Measurements from ENCODE around the gene CCDC57.
"Not testable (repeated sequence)": the region's sequence is repeated elsewhere in the genome, so short reads cannot be mapped to it uniquely, and the experiment has no call there.

CCDC57 gene

GRCh38 chr17:82179946-82180475, 32.6 kb downstream of the CCDC57 start:
- no peak for DNase-seq (ENCODE audit: low read depth in 2 of 3, low spot score in 2 of 3)

GRCh38 chr17:82179412-82179811, 33.2 kb downstream of the CCDC57 start:
- DNase-seq (ENCODE audit: low read depth in 2 of 3, low spot score in 2 of 3), result no peak

- DNase-seq (ENCODE audit: low read depth in 2 of 3, low spot score in 2 of 3), result no peak
Measured at GRCh38 chr17:82178499-82179261, 34.0 kb downstream of the CCDC57 start.

- DNase-seq (ENCODE audit: low read depth in 2 of 3, low spot score in 2 of 3), result no peak
Measured at GRCh38 chr17:82177761-82178498, 34.7 kb downstream of the CCDC57 start.

- DNase-seq (ENCODE audit: low read depth in 2 of 3, low spot score in 2 of 3), result no peak
Measured at GRCh38 chr17:82177276-82177675, 35.4 kb downstream of the CCDC57 start.

GRCh38 chr17:82175951-82176350, 36.7 kb downstream of the CCDC57 start:
- DNase-seq (ENCODE audit: low read depth in 2 of 3, low spot score in 2 of 3), result no peak

- DNase-seq (ENCODE audit: low read depth in 2 of 3, low spot score in 2 of 3), result no peak
Measured at GRCh38 chr17:82175201-82175600, 37.4 kb downstream of the CCDC57 start.

GRCh38 chr17:82174042-82174857, 38.4 kb downstream of the CCDC57 start:
- not testable (repeated sequence) for DNase-seq (ENCODE audit: low read depth in 2 of 3, low spot score in 2 of 3)

- no peak for DNase-seq (ENCODE audit: low read depth in 2 of 3, low spot score in 2 of 3)
Measured at GRCh38 chr17:82173351-82174041, 39.1 kb downstream of the CCDC57 start.

GRCh38 chr17:82172486-82173160, 40.0 kb downstream of the CCDC57 start:
- DNase-seq (ENCODE audit: low read depth in 2 of 3, low spot score in 2 of 3), result no peak

GRCh38 chr17:82171750-82172375, 40.8 kb downstream of the CCDC57 start:
- DNase-seq (ENCODE audit: low read depth in 2 of 3, low spot score in 2 of 3), result no peak

- DNase-seq (ENCODE audit: low read depth in 2 of 3, low spot score in 2 of 3), result no peak
Measured at GRCh38 chr17:82170412-82170961, 42.2 kb downstream of the CCDC57 start.

- DNase-seq (ENCODE audit: low read depth in 2 of 3, low spot score in 2 of 3), result no peak
Measured at GRCh38 chr17:82168568-82168967, 44.1 kb downstream of the CCDC57 start.

GRCh38 chr17:82167028-82167427, 45.6 kb downstream of the CCDC57 start:
- DNase-seq (ENCODE audit: low read depth in 2 of 3, low spot score in 2 of 3), result no peak

GRCh38 chr17:82164853-82165252, 47.8 kb downstream of the CCDC57 start:
- DNase-seq (ENCODE audit: low read depth in 2 of 3, low spot score in 2 of 3), result no peak

- DNase-seq (ENCODE audit: low read depth in 2 of 3, low spot score in 2 of 3), result no peak
Measured at GRCh38 chr17:82161216-82161615, 51.4 kb downstream of the CCDC57 start.

- no peak for DNase-seq (ENCODE audit: low read depth in 2 of 3, low spot score in 2 of 3)
Measured at GRCh38 chr17:82160075-82160474, 52.6 kb downstream of the CCDC57 start.

- DNase-seq (ENCODE audit: low read depth in 2 of 3, low spot score in 2 of 3), result no peak
Measured at GRCh38 chr17:82158825-82159224, 53.8 kb downstream of the CCDC57 start.

Data from activated CD8-positive, alpha-beta memory T cell treated with anti-CD3 and anti-CD28 coated beads for 48 hours (primary cell).